ENCODE data around the gene MCCD1.
"Not testable (repeated sequence)": the region's sequence is repeated elsewhere in the genome, so short reads cannot be mapped to it uniquely, and the experiment has no call there.

Gene MCCD1

DNA sequence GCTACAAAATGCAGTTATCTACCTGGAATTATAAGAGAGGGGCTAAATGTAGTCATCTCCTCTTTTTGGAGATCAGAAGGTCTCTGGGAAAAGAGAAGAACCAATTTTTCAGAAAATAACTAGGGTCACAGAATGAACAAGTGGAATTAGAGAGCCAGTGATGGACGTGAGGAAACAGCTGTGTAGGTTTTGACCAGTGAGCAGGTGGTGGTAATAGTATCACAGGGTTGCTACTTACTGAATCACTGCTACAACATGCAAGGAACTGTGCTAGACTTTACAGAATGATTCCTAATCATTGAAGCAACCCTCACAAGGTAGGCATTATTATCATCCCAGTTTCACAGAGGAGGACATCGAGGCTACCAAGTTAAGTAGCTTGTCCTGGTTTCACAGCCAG lies 15.9 kb downstream of the MCCD1 start:
- no peak for DNase-seq

DNA sequence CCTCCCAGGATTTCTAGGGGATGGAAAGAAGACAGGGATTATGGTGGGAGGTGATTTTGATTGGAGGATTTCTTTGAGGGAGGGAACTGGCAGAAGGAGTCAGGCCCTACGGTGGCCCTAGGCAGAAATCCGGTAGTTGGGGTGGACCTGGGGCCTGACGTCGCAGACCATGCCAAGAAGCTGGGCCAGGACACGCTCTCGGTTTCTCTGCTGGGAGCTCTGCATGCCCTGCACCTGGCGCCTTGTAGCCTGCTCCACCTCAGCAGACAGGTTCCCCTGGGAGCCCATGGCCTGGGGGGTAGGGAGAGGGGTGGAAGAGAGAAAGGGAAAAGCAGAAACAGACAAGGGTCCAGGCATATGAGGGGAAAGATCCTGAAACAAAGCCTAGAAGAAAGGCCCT lies 16.5 kb downstream of the MCCD1 start:
- DNase-seq = no peak

DNA sequence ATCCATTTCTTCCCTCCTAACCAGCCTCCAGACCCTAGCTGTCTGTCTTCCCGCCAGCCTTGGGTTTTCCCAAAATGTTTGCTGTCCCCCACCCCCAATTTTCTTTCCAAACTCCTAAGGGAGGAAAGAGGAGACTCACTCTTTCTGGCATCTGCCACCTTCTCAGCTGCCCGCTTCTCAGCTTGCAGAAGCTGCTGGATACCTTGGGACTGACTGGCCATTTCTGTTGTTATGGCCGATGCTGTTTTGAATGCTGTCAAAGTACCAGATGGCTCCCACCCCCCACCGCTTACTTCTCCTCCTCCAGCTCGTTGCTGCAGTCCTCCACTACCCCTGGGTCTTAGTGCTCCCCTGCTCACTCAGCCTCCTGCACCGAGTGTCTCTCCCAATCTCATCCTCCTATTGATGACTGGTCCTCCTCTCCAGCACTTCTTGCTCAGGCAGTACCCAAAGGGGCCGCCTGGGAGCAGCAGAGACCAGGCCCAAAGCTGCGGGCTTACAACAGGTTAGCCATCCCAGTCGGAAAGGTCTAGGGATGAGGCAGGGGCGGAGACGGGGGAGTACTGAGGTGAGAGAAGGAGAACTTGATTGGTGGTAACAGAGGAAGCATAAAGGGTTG lies 17.7 kb downstream of the MCCD1 start, which contains the start of gene ATP6V1G2:
Gene ATP6V1G2, minus strand, starts transcription at position 270 of the 619 bp plus-strand sequence. Its CDS starts 49 bp downstream, at position 221.
- DNase-seq = peak; percentile 93

DNA sequence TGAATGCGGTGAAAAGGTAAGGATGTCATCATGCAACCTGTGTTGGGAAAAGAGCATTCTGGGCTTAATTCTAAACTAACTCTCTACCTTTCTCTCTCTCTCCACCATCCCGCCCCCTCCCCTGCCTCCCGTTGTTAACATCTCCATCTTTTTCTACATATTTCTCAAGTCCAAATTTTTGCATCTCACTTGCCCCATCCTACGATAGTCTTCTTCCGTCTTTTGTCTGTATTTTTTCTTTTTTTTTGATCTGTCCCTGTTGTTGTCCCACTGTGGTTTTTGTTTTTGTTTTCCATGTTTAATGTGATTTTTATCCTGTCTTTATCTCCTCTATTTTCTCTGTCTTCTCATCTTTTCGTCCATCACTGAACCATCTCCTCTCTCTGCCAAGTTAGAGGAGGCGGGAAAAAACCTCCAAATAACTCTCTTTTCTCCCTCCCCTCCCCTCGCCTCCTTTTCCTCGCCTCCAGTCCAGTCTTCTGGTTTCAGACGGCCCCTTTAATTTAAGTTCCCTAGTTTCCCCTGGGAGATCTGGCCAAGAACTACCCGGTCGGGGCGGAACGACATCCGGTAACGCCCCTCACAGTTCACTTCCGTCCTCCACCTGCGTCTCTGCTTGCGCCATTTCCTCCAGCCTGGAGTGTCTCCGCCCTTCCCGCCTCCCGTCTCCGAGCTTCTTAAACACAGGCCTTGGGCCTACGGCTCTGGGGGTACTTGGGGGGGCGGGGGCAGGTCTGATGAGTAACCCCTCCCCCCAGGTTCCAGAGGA lies 18.4 kb downstream of the MCCD1 start, which contains the start of gene NFKBIL1:
Gene NFKBIL1, plus strand, starts transcription at position 651 of the 769 bp plus-strand sequence. Its CDS starts 87 bp downstream, at position 738.
- peak; percentile 94 to 96 for DNase-seq

DNA sequence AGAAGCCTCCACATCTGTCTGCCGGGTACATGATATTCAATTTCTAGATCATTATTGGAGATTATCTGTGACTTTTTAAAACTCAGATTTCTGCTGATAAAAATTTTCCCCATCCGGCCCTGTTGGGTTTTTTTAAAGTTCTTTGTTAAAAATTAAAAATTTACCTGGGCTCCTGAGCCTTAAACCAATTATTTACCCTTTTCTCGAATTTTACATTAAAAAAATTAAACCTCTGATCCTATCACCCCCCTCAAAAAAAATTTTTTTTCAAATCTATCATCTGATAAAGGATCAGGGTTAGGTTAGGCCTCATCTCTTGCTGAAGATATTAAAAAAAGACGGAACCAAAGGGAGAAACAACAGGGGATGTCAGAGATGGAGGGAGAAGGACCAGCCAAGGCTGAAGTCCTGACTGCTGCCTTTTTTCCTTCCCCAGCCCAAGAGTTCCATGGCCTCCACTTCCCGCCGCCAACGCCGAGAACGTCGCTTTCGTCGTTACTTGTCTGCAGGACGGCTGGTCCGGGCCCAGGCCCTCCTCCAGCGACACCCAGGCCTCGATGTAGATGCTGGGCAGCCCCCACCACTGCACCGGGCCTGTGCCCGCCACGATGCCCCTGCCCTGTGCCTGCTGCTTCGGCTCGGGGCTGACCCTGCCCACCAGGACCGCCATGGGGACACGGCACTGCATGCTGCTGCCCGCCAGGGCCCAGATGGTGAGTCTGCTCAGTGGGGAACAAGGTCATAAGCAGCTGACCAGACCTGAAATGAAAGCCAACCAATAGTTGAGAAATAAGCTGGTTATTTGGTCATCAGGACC lies 19.2 kb downstream of the MCCD1 start:
- DNase-seq = no peak

DNA sequence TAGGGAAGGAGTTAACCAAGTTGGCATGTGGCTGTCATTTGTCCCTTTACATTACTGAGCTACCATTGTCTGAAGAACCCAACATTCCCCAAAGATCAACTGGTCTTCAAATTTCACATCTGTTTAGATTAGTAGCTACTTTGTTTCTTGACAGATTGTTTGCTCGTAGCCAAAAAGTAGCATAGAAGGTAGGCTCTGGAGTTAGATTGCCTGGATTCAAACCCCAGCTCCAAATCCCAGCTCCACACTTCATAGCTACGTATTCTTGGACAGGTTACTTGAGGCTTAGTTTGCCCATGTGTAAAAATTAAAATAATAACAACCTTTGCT lies 19.7 kb downstream of the MCCD1 start:
- DNase-seq = no peak

DNA sequence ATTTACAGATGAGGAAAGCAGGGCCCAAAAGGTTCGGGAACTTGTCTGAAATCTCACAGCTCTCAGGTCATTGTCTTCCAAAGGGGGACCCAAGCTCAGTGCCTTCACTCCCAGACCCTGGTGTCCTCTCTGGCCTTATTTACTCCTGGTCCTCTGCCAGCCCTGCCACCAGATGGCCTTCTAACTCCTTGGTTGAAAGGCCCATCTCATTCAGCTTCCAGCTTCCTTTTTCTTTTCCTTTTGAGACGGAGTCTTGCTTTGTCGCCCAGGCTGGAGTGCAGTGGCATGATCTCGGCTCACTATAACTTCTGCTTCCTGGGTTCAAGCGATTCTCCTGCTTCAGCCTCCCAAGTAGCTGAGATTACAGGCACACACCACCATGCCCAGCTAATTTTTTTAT lies 22.6 kb downstream of the MCCD1 start:
- DNase-seq = not testable (repeated sequence)

DNA sequence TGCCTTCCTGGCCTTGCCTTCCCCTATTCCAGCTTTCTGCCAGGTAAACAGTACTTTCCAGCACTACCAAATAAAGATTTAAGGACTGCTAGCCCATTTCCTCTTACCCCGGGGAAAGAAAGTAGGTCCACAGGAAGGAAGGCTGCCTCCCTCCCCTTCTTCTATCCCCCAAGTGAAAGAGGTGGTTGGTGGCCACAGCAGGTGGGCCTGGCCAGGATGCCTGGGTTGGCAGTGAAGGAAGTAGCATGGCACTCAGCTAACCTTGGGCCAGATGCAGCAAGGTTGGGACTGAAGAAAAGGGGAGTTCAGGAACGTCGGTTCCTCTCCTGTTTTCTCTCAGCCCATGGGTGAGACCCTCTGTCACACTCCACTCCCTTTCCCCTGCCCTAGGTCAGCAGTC lies 27.5 kb downstream of the MCCD1 start:
- no peak for DNase-seq

DNA sequence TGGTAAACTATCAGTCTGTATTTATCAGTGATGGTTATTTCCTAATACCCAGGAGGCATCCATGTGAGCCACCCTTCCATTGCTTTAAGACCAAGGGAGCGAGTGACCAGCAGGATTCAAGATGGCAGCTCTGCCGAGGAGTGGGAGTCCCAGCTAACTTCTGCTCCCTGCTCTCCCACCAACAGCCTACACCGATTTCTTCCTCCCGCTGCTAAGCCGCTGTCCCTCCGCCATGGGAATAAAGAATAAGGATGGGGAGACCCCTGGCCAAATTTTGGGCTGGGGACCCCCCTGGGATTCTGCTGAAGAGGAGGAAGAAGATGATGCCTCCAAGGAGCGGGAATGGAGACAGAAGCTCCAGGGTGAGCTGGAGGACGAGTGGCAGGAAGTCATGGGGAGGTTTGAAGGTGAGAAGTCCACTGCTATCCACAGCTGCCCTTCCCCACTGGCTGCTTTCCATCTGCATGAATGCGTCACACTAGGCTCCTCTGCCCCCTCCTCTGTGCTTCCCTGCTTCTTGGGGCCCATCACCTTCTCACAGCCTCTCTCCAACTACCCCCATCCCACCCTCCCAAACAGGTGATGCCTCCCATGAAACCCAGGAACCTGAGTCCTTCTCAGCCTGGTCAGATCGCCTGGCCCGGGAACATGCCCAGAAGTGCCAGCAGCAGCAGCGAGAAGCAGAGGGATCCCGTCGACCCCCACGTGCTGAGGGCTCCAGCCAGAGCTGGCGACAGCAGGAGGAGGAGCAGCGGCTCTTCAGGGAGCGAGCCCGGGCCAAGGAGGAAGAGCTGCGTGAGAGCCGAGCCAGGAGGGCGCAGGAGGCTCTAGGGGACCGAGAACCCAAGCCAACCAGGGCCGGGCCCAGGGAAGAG lies 28.9 kb downstream of the MCCD1 start:
- DNase-seq = no peak

DNA sequence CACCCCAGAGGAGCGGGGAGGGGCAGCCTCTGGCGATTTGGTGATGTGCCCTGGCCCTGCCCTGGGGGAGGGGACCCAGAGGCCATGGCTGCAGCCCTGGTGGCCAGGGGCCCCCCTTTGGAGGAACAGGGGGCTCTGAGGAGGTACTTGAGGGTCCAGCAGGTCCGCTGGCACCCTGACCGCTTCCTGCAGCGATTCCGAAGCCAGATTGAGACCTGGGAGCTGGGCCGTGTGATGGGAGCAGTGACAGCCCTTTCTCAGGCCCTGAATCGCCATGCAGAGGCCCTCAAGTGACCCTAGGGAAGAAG lies 29.5 kb downstream of the MCCD1 start:
- DNase-seq = no peak

DNA sequence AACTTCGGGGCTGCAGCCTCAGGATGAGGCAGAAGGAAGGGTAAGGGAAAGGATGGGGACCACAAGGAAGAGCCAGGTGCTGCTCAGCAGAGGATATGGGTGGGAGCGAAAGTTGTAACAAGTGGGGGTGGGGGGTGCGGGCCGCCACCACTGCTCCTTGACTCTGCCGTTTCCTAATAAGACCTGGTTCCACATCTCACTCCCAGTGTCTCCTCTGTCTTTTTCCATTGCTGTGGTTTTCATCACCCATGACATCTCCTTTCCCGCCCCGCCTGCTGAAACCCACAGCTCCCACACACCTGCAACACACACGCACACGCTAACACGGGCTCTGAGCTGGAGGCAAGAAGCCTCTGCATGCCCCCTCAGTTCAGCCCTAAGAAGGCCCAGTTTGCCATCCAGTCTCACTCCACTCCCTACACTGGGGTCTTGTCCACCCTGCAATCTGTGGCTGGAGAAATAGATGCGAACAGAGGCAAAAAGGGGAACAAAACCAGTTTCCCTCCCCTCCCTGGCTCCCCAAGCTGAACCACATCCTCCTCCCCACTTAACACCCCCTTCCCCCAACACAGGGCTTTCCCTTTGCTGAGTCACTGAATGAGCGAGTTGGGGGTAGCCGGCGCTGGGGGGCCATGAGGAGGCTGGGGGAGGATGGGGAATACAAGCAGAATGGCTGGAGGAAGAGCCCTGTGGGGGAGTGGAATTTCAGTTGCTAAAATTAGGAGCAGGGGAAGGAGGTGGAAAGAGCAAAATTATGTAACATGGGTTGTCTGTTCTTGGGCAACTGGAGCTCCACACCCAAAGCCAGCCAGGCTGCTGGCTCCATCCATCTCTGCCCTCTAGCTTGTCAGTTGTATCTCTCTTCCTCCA lies 30.1 kb downstream of the MCCD1 start:
- no peak for DNase-seq

DNA sequence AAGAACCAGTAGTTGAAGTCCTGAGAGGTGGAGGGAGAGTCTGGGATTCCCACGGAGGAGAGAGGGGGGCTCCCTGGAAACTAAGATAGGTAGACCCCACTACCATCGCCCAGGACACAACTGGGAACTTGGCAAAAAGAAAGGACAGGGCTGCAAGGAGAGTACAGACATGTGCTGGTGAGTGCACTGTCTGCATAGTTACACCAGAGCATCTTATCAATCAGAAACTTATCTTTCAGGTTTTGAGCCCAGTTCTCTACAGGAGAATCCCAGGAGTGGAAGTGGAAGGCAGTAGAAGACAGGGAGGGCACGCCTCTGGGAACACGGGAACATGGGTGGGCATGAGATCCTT lies 30.8 kb downstream of the MCCD1 start:
- no peak for DNase-seq

DNA sequence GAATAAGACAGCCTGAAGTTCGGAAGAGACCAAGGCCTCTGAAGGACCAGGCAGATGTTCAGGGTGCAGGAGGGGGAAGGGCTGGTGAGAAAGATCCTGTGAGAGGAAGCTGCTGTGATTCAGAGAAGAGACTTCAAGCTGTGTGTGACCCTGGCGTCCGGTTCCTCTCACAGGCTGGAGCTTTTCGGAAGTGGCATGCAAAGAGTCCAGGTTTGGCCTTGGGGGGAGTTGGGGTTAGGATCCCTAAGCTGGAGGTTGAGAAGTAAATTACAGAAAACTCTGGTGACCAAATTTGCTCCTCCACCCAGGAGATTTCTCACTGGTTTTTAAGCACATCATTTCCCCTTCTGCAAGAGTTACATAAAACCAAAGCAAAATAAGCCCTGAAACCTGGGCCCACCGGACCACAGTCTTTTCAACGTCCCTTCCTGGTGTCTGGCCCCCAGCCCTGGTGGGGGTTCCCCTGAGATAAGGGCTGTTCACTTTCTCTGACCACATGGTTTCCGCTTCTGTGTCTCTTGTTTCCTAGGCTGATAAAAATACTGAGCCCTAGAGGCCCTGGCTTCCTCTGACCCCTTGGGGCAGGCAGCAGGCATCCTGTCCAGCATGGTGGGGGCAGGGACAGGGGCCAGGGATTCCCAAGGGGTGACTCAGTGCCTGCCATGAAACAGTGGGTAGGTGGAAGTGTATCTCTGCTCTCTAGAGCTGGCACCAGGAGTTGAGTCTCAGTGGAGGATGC lies 31.4 kb downstream of the MCCD1 start:
- no peak for DNase-seq

DNA sequence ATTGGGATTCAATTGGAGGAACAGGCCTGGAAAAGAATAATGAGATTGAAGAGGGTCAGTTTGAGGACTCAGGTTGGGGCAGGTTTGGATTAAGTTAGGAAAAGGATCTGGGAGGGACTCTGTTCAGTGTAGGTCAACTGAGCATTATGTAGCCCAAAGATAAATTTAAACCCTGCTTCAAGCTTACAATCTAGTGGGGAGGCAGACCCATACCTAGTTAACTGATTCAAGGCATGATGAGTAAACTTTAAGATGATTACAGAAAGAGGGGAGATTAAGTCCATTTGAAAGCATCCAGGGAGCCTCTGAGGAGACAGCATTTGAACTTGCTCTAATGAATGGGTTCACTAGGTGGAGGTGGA lies 31.9 kb downstream of the MCCD1 start:
- no peak for DNase-seq

DNA sequence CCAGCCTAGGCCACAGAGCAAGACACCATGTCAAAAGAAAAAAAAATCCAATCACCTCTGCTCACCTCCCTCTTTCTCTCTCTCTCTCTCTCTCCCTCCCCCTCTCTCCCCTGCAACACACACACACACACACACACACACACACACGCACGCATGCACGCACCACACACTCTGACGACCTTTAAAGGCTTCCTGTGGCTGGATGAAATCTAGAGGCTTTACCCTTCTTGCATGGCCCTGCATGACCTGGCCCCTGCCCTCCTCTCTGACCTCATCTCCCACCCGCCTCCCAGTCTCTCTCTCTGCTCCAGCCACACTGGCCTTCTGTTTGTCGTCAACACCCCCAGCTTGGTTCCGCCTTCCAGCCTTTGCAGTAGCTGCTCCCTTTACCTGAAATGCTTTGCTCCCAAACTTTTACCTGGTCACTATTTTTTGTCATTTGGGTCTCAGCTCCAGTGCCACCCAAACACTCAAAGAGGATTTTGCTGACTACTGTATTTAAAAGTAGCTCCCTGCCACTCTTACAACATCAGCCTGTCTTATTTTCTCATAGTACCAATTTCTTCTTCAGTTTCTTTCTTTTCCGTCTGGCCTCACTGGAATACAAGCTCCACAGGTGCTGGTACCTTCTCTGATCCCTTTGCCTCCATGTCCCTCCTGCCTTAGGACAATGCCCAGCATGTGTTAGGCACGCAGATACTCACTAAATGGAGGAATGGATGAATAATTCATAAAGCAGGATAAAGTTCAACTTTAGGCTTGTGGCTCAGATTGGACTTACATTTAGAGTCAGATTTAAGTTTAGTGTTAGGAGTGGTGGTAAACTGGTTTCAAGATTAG lies 39.0 kb downstream of the MCCD1 start:
- no peak for DNase-seq

DNA sequence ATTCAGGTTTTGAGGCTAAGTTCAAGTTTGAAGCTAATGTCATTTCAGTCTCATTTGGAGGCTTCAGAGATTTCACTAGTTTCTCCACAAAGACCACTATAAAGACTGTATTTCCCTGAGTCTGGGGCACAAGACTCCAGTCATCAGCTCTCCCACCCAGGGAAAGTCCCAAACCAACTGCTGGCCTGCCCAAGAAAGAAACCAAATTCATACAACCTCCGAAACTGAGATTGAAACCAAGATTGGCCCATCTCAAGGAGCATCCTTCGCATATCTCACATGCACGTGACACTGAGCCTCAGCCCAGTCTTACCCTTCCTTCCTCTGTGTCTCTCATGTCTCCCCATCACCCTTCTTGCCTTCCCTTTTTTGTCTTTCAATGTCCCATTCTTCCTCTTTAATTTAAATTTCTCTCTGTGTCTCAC lies 39.8 kb downstream of the MCCD1 start:
- no peak for DNase-seq

DNA sequence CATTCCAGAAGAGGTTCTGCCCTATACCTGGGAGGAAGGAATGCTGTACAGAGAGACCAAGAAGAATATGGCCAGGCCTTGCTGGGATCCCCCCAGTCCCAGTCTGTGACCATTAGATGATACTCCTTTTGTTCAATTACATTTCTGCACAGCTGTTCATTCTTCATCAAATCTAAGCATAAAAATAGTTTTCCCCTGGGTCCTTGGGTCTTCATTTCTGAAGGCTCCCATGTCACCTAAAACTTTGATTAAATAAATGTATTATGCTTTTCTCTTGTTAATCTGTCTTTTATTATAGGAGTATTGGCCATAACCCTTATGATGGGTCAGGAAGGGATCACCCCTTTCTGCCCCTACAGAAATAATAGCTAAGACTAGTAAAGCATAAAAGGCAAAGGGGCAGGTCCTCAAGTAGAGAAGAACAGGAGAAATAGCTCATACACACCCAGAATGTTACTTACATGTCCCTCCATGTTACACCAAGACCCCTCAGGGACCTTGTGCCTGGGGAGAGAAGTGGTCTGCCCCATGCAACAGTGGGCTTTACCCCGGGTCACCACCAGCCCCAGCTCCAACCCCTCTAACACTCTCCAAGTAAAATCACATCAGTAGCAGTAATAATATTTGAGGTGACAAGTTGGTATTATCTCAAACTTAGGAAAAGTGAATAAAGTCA lies 41.2 kb downstream of the MCCD1 start:
- DNase-seq = no peak

DNA sequence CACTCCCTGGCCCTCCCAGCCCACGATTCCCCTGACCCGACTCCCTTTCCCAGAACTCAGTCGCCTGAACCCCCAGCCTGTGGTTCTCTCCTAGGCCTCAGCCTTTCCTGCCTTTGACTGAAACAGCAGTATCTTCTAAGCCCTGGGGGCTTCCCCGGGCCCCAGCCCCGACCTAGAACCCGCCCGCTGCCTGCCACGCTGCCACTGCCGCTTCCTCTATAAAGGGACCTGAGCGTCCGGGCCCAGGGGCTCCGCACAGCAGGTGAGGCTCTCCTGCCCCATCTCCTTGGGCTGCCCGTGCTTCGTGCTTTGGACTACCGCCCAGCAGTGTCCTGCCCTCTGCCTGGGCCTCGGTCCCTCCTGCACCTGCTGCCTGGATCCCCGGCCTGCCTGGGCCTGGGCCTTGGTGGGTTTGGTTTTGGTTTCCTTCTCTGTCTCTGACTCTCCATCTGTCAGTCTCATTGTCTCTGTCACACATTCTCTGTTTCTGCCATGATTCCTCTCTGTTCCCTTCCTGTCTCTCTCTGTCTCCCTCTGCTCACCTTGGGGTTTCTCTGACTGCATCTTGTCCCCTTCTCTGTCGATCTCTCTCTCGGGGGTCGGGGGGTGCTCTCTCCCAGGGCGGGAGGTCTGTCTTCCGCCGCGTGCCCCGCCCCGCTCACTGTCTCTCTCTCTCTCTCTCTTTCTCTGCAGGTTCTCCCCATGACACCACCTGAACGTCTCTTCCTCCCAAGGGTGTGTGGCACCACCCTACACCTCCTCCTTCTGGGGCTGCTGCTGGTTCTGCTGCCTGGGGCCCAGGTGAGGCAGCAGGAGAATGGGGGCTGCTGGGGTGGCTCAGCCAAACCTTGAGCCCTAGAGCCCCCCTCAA lies 43.5 kb downstream of the MCCD1 start, which contains the start of gene LTA:
Gene LTA, plus strand, starts transcription at position 249 of the 871 bp plus-strand sequence. Its CDS starts 454 bp downstream, at position 703.
- DNase-seq = no peak
